Neural cell (in vitro differentiated cells): ENCODE data around the gene EPB41L5. TPM values are rescaled to one million over a fixed set of nuclear protein-coding genes. Genes with fewer than 3 reads are reported as not detected.

Source experiments
- H2AFZ ChIP-seq: fragments of 200-600, 300-800 bp; sonication (generic), shearing (Covaris generic); 2 replicates; pipeline ENCODE4 v1.6.0; 2014; ENCODE audit warnings: low read depth, mild to moderate bottlenecking, antibody characterized with exemption, low read length, moderate library complexity
- H3F3A ChIP-seq: fragments of 200-600 bp; shearing (Covaris generic); 2 replicates; pipeline ENCODE4 v1.6.1; 2016; ENCODE audit warnings: mild to moderate bottlenecking, moderate library complexity, mixed read lengths, antibody characterized with exemption, low read length; ENCODE audit not compliant: insufficient read depth, poor library complexity, severe bottlenecking
- H3K27ac ChIP-seq: fragments of 200-600, 300-800 bp; sonication (generic), shearing (Covaris generic); 2 replicates; pipeline ENCODE4 v1.5.1; 2014; ENCODE audit warnings: mild to moderate bottlenecking, low read length, moderate library complexity
- H3K27me3 ChIP-seq: fragments of 300-800, 200-600 bp; sonication (generic), shearing (Covaris generic); 2 replicates; pipeline ENCODE4 v1.6.0; 2014; ENCODE audit warnings: mild to moderate bottlenecking, low read depth, low read length, moderate library complexity; ENCODE audit not compliant: insufficient read depth
- H3K36me3 ChIP-seq: fragments of 300-800, 200-600 bp; sonication (generic), shearing (Covaris generic); 2 replicates; pipeline ENCODE4 v1.5.1; 2014; ENCODE audit warnings: mild to moderate bottlenecking, antibody characterized with exemption, low read length, moderate library complexity; ENCODE audit not compliant: insufficient read depth
- H3K4me2 ChIP-seq: fragments of 300-800, 200-600 bp; sonication (generic), shearing (Covaris generic); 2 replicates; pipeline ENCODE4 v1.6.0; 2014; ENCODE audit warnings: mild to moderate bottlenecking, low read length
- H3K4me3 ChIP-seq: fragments of 300-800, 200-600 bp; sonication (generic), shearing (Covaris generic); 2 replicates; pipeline ENCODE4 v1.5.1; 2014; ENCODE audit warnings: mild to moderate bottlenecking, low read length, moderate library complexity
- H3K79me2 ChIP-seq: fragments of 200-600 bp; shearing (Covaris generic); replicated peaks from 2 replicates; pipeline ENCODE4 v1.6.0; 2014; ENCODE audit warnings: mild to moderate bottlenecking, low read length, moderate library complexity; ENCODE audit not compliant: insufficient read depth
- H3K9ac ChIP-seq: fragments of 300-800, 200-600 bp; sonication (generic), shearing (Covaris generic); 2 replicates; pipeline ENCODE4 v1.6.1; 2016; ENCODE audit warnings: mild to moderate bottlenecking, low read length, mixed read lengths
- H3K9me2 ChIP-seq: fragments of 200-600 bp; shearing (Covaris generic); 2 replicates; pipeline ENCODE4 v1.6.1; 2016; ENCODE audit warnings: mild to moderate bottlenecking, low read length, mixed read lengths; ENCODE audit not compliant: insufficient read depth
- H3K9me3 ChIP-seq: fragments of 200-600, 300-800 bp; sonication (generic), shearing (Covaris generic); 2 replicates; pipeline ENCODE4 v1.6.1; 2016; ENCODE audit warnings: mild to moderate bottlenecking, mixed run types, low read length, moderate library complexity, mixed read lengths
- H4K20me1 ChIP-seq: fragments of 200-600 bp; shearing (Covaris generic); 2 replicates; pipeline ENCODE4 v1.6.1; 2016; ENCODE audit warnings: mild to moderate bottlenecking, mixed run types; ENCODE audit not compliant: insufficient read depth
- EP300 ChIP-seq: fragments of 450-650 bp; conservative IDR thresholded peaks from 2 replicates; pipeline ENCODE4 v1.6.1; 2014; ENCODE audit warnings: antibody characterized with exemption, mild to moderate bottlenecking, moderate library complexity; ENCODE audit not compliant: poor library complexity, severe bottlenecking
- EZH2 ChIP-seq: fragments of 200-600, 300-800 bp; shearing (Covaris generic), sonication (generic); IDR thresholded peaks from 2 replicates; pipeline ENCODE4 v1.6.1; 2014; ENCODE audit warnings: antibody characterized with exemption, low read length, borderline replicate concordance, mild to moderate bottlenecking; ENCODE audit not compliant: insufficient read depth, poor library complexity, severe bottlenecking
- MXI1 ChIP-seq: fragments of 450-650 bp; conservative IDR thresholded peaks from 2 replicates; pipeline ENCODE4 v1.6.1; 2014; ENCODE audit warnings: antibody characterized with exemption, mild to moderate bottlenecking; ENCODE audit not compliant: poor library complexity, severe bottlenecking
- POLR2AphosphoS5 ChIP-seq: IDR thresholded peaks from 2 replicates; pipeline ENCODE4 v1.6.1; 2012
- RAD21 ChIP-seq: fragments of 450-650 bp; conservative IDR thresholded peaks from 2 replicates; pipeline ENCODE4 v1.6.1; 2014; ENCODE audit warnings: antibody characterized with exemption, mild to moderate bottlenecking, moderate library complexity
- SMC3 ChIP-seq: fragments of 450-650 bp; conservative IDR thresholded peaks from 2 replicates; pipeline ENCODE4 v1.6.1; 2014; ENCODE audit warnings: antibody characterized with exemption, mild to moderate bottlenecking, moderate library complexity; ENCODE audit not compliant: poor library complexity
- TAF1 ChIP-seq: IDR thresholded peaks from 2 replicates; pipeline ENCODE4 v1.6.1; 2012; ENCODE audit warnings: low read depth
- polyA plus RNA-seq: library from polyadenylated mRNA; depleted of rRNA; stranded (reverse); fragments of >200 nt; gene quantifications from 2 replicates; pipeline ENCODE4 v1.2.3, GENCODE V29; 2014
- TF ChIP-seq, protein P1 (sequence below): fragments of 450-650 bp; IDR thresholded peaks from 2 replicates; pipeline ENCODE4 v1.5.1; 2014; ENCODE audit warnings: antibody characterized with exemption, mild to moderate bottlenecking, moderate library complexity; ENCODE audit not compliant: poor library complexity, severe bottlenecking
- TF ChIP-seq, protein P2 (sequence below): IDR thresholded peaks from 2 replicates; pipeline ENCODE4 v1.6.1; 2012; ENCODE audit warnings: borderline replicate concordance

EPB41L5 gene
- polyA plus RNA-seq, 1 donor from 2014 or later = 32.9 TPM

DNA sequence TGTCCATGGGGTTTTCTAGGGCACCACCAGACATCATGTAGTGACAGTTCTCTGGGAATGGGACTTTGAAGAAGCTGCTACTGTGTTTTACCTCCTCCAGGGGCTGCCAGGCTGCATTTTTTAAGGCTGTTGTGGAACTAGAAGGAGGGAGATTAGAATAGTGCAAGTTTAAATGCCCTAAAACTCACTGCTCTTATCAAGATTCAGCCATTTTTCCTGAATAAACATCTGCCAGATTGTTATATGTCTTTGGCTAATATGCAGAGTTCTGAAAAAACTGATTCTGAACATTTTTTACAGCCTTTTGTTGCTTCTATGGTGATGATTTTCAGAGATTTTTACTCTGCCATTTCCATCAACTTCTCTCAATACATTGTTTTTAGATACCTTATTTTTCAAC, 8.6 kb upstream of the EPB41L5 start:
- Histone ChIP-seq H3K36me3 (no peaks in the 10 kb centered on the region), H3K4me3 (peak overlapping the region; percentile 43), H3K4me2 (peak overlapping the region; percentile 14), H3K9me2 (no peaks in the 10 kb centered on the region), H3K9ac (peak overlapping the region; percentile 34), H3F3A (no peaks in the 10 kb centered on the region), H3K79me2 (no peaks in the 10 kb centered on the region), H4K20me1 (no peaks in the 10 kb centered on the region), H2AFZ (no peak overlapping the region), H3K27me3 (no peaks in the 10 kb centered on the region), H3K27ac (peak overlapping the region; percentile 57), H3K9me3 (no peaks in the 10 kb centered on the region)
- TF ChIP-seq POLR2AphosphoS5 (no peak), MXI1 (no peak), SMC3 (no peak), EP300 (no peak), TAF1 (no peak), RAD21 (no peak), EZH2 (no peak)
- TF ChIP-seq, protein P1, sequence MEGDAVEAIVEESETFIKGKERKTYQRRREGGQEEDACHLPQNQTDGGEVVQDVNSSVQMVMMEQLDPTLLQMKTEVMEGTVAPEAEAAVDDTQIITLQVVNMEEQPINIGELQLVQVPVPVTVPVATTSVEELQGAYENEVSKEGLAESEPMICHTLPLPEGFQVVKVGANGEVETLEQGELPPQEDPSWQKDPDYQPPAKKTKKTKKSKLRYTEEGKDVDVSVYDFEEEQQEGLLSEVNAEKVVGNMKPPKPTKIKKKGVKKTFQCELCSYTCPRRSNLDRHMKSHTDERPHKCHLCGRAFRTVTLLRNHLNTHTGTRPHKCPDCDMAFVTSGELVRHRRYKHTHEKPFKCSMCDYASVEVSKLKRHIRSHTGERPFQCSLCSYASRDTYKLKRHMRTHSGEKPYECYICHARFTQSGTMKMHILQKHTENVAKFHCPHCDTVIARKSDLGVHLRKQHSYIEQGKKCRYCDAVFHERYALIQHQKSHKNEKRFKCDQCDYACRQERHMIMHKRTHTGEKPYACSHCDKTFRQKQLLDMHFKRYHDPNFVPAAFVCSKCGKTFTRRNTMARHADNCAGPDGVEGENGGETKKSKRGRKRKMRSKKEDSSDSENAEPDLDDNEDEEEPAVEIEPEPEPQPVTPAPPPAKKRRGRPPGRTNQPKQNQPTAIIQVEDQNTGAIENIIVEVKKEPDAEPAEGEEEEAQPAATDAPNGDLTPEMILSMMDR = no peak
- TF ChIP-seq, protein P2, sequence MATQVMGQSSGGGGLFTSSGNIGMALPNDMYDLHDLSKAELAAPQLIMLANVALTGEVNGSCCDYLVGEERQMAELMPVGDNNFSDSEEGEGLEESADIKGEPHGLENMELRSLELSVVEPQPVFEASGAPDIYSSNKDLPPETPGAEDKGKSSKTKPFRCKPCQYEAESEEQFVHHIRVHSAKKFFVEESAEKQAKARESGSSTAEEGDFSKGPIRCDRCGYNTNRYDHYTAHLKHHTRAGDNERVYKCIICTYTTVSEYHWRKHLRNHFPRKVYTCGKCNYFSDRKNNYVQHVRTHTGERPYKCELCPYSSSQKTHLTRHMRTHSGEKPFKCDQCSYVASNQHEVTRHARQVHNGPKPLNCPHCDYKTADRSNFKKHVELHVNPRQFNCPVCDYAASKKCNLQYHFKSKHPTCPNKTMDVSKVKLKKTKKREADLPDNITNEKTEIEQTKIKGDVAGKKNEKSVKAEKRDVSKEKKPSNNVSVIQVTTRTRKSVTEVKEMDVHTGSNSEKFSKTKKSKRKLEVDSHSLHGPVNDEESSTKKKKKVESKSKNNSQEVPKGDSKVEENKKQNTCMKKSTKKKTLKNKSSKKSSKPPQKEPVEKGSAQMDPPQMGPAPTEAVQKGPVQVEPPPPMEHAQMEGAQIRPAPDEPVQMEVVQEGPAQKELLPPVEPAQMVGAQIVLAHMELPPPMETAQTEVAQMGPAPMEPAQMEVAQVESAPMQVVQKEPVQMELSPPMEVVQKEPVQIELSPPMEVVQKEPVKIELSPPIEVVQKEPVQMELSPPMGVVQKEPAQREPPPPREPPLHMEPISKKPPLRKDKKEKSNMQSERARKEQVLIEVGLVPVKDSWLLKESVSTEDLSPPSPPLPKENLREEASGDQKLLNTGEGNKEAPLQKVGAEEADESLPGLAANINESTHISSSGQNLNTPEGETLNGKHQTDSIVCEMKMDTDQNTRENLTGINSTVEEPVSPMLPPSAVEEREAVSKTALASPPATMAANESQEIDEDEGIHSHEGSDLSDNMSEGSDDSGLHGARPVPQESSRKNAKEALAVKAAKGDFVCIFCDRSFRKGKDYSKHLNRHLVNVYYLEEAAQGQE = no peak

GRCh38 chr2:120005834-120006521, 6.9 kb upstream of the EPB41L5 start:
- TF ChIP-seq, protein P2 = no peak
- no peak for TF ChIP-seq EZH2
- TF ChIP-seq SMC3 = no peak
- no peak for TF ChIP-seq TAF1
- TF ChIP-seq RAD21 = no peak
- TF ChIP-seq EP300 = no peak
- Histone ChIP-seq H3K36me3 (no peaks in the 10 kb centered on the region), H3K4me3 (no peak overlapping the region), H3K9me2 (no peaks in the 10 kb centered on the region), H3K27me3 (no peaks in the 10 kb centered on the region), H3K9ac (no peak overlapping the region), H3K9me3 (no peaks in the 10 kb centered on the region), H3K4me2 (no peak overlapping the region), H4K20me1 (no peaks in the 10 kb centered on the region), H2AFZ (no peak overlapping the region), H3K27ac (no peak overlapping the region), H3K79me2 (no peaks in the 10 kb centered on the region), H3F3A (no peaks in the 10 kb centered on the region)
